Pancreas (tissue), 10 donors: ENCODE measurements around the gene HOXA11. TPM values are rescaled to one million over a fixed set of nuclear protein-coding genes. Genes with fewer than 3 reads are reported as not detected.

Source experiments
- ATAC-seq, 4 donors: fragments of 200-7000 bp; cut with Tn5 transposase; one replicate each; pipeline versions ENCODE4 v1.8.0 to v1.9.1; 2020; ENCODE audit warnings: mild to moderate bottlenecking in 4 of 4, moderate library complexity in 4 of 4
- DNase-seq, 6 donors: peaks; one replicate each; pipeline ENCODE4 v3.0.0-alpha.2; 2020
- FAIRE-seq: peaks from 2 replicates; lab custom pipeline; 2012; peaks lifted over from hg19 to GRCh38; lab: Jason Lieb, UNC
- H3K27ac ChIP-seq, 4 donors: fragments of 200-600 bp; sonication (generic); 1 replicate in 3 of 4; 2 replicates in 1 of 4; pipeline versions ENCODE4 v1.5.0 to v1.8.0; 2020
- H3K27me3 ChIP-seq, 4 donors: fragments of 200-600 bp; one replicate each; pipeline ENCODE4 v1.8.0; 2021
- H3K36me3 ChIP-seq, 3 donors: fragments of 200-600 bp; sonication (generic) in 1 of 3; one replicate each; pipeline versions ENCODE4 v1.5.0 to v1.8.0; 2020 to 2021
- H3K4me1 ChIP-seq, 3 donors: fragments of 200-600 bp; one replicate each; pipeline ENCODE4 v1.8.0; 2021
- H3K4me3 ChIP-seq, 4 donors: fragments of 200-600 bp; sonication (generic) in 2 of 4; one replicate each; pipeline versions ENCODE4 v1.5.0 to v1.8.0; 2020 to 2021
- H3K9me3 ChIP-seq, 4 donors: fragments of 200-600 bp; one replicate each; pipeline ENCODE4 v1.8.0; 2021
- CTCF ChIP-seq, 4 donors: fragments of 200-600 bp; sonication (generic) in 3 of 4; IDR thresholded peaks; one replicate each; pipeline versions ENCODE4 v1.5.0 to v1.8.0; 2021; ENCODE audit warnings: antibody characterized with exemption in 4 of 4
- WGBS, 2 donors: extraction: QIAGEN DNeasy Blood & Tissue Kit; methylation state at CpG; one replicate each; pipeline ENCODE4 v1.1.7; 2013; 5-methylcytosine and 5-hydroxymethylcytosine counted together
- intact Hi-C, 3 donors: fragments of 100-400 bp; cut with DNase I; formaldehyde crosslinking; loops; one replicate each; pipeline versions ENCODE4 v1.11.1 to v1.14.2; 2022
- polyA plus RNA-seq, 2 donors: library from polyadenylated mRNA; stranded (reverse); fragments of 200-250 nt; gene quantifications; one replicate each; pipeline ENCODE4 v1.2.3, GENCODE V29; 2013
- total RNA-seq, 6 donors: library from RNA; stranded (reverse); fragmentation: NEBNext Ultra II Directional in 4 of 6; extraction: Animal tissue kit (Norgen Biotek cat#: 25700) in 4 of 6; gene quantifications; one replicate each; pipeline versions ENCODE4 v1.2.1 to v1.2.4, GENCODE V29; 2021 to 2023
- donor health status: healthy with polysubstance abuse.
- donor health status: DM: no; HTN: no; CAD: no; lungs with moderate emphysema.
- donor health status: DM: no; HTN: no; CAD: no.
- donor health status: control.
- donor health status: control.
- donor health status: Bipolar disorder and iron deficiency.
- donor health status: DM: yes; HTN: yes; CAD: no.
- donor health status: DM: no; HTN: no; CAD: no.
- donor health status: DM: no; HTN: no; CAD: no.
- donor health status: DM: yes; HTN: yes; CAD: no.

Gene HOXA11
- total and polyA plus RNA-seq, 8 donors = not detected

GRCh38 chr7:27183682-27184336 lies 1.2 kb downstream of the HOXA11 start:
- 9% methylated on average over 30 of the region's 30 CpGs for WGBS, 2 donors
- ATAC-seq = no peak

GRCh38 chr7:27182861-27183681 lies 2.0 kb downstream of the HOXA11 start:
- 10 to 12% methylated on average over 39 of the region's 39 CpGs for WGBS, 2 donors
- no peaks in the 10 kb centered on the region for H3K36me3 ChIP-seq
- no peak overlapping the region for H3K27ac ChIP-seq
- intact Hi-C loops = no loop called here
- H3K4me1 ChIP-seq = peaks cover 0 to 6% (median 0%) of the 10 kb centered on the region in 3 donors
- H3K9me3 ChIP-seq = no peaks in the 10 kb centered on the region
- FAIRE-seq (no peak), ATAC-seq (no peak), DNase-seq (peak in 5 of 6 donors; percentile 7 to 64 (median 8))
- peaks cover 3 to 88% (median 29%) of the 10 kb centered on the region in 4 donors for H3K27me3 ChIP-seq
- H3K4me3 ChIP-seq = no peak overlapping the region
- TF ChIP-seq CTCF (IDR thresholded peaks at IDR 0.05) = no peak

More at GRCh38 chr7:27183682-27184336, 1.2 kb downstream of the HOXA11 start:
- Histone ChIP-seq H3K4me1 (peaks cover 0 to 12% (median 0%) of the 10 kb centered on the region in 3 donors), H3K9me3 (no peaks in the 10 kb centered on the region), H3K27me3 (peaks cover 0 to 88% (median 25%) of the 10 kb centered on the region in 4 donors), H3K4me3 (peak overlapping the region in 1 of 4 donors; percentile 38), H3K27ac (no peak overlapping the region), H3K36me3 (no peaks in the 10 kb centered on the region)
- intact Hi-C loops = no loop called here
- FAIRE-seq (no peak), DNase-seq (peak in 4 of 6 donors; percentile 3 to 52 (median 8))
- no peak for TF ChIP-seq CTCF (IDR thresholded peaks at IDR 0.05)

GRCh38 chr7:27182285-27182841 lies 2.7 kb downstream of the HOXA11 start:
- ATAC-seq (no peak), DNase-seq (peak in 4 of 6 donors; percentile 5 to 21 (median 8)), FAIRE-seq (no peak)
- Histone ChIP-seq H3K4me3 (no peak overlapping the region), H3K27ac (no peak overlapping the region), H3K27me3 (peaks cover 7 to 89% (median 29%) of the 10 kb centered on the region in 4 donors), H3K9me3 (no peaks in the 10 kb centered on the region), H3K36me3 (no peaks in the 10 kb centered on the region), H3K4me1 (peaks cover 0 to 6% (median 0%) of the 10 kb centered on the region in 3 donors)
- intact Hi-C loops = no loop called here
- 23 to 27% methylated on average over 4 of the region's 4 CpGs for WGBS, 2 donors
- no peak for TF ChIP-seq CTCF (IDR thresholded peaks at IDR 0.05)

GRCh38 chr7:27181795-27182275 lies 3.2 kb downstream of the HOXA11 start:
- Histone ChIP-seq H3K27me3 (peaks cover 7 to 88% (median 28%) of the 10 kb centered on the region in 4 donors), H3K27ac (no peak overlapping the region), H3K4me1 (peaks cover 0 to 6% (median 0%) of the 10 kb centered on the region in 3 donors), H3K4me3 (no peak overlapping the region), H3K36me3 (no peaks in the 10 kb centered on the region), H3K9me3 (no peaks in the 10 kb centered on the region)
- intact Hi-C loops = no loop called here
- DNase-seq (peak in 2 of 6 donors; percentile 3 to 41), FAIRE-seq (no peak), ATAC-seq (no peak)
- 41 to 47% methylated on average over 4 of the region's 4 CpGs for WGBS, 2 donors
- no peak for TF ChIP-seq CTCF (IDR thresholded peaks at IDR 0.05)
